Measurements from ENCODE around the gene SNTG2. TPM values are rescaled to one million over a fixed set of nuclear protein-coding genes. Genes with fewer than 3 reads are reported as not detected.
"Not testable (repeated sequence)": the region's sequence is repeated elsewhere in the genome, so short reads cannot be mapped to it uniquely, and the experiment has no call there.

The SNTG2 gene
- total RNA-seq, 4 donors from 2014 or later: 0.99 to 3.9 (median 2.3) TPM

- Histone ChIP-seq H3K27me3 (no peaks in the 10 kb centered on the region), H3K36me3 (no peaks in the 10 kb centered on the region), H3K9me3 (no peaks in the 10 kb centered on the region), H3K4me3 (no peak overlapping the region), H3K4me1 (peaks cover 3% of the 10 kb centered on the region), H3K27ac (no peak overlapping the region)
- 79% methylated on average over 8 of the region's 8 CpGs for WGBS
- no peak for TF ChIP-seq POLR2AphosphoS5 (IDR thresholded peaks at IDR 0.05)
- TF ChIP-seq EP300 (IDR thresholded peaks at IDR 0.05): no peak
- no peak for TF ChIP-seq CTCF (IDR thresholded peaks at IDR 0.05)
- no peak for TF ChIP-seq POLR2A (IDR thresholded peaks at IDR 0.05)
- no peak for DNase-seq (ENCODE audit: low spot score in 2 of 2)
These were observed 146.5 kb downstream of the SNTG2 start for GRCh38 chr2:1097101-1097500.

DNA sequence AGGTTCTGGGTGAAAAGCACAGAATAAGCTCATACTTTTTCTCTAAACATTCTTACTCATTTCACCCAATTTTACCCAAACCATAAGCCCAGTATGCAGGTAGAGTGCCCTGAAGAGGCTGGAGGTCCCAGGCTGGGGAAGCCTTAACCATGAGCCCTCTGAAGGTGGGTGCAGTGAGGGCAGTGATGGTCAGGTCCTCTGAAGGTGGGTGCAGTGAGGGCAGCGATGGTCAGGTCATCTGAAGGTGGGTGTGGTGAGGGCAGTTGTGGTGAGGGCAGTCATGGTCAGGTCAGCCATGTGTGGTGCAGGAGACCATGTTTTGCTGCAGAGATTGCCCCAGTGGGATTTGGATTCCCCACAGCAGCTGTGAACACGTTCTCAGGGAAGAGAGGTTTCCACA, 148.8 kb downstream of the SNTG2 start:
- 62% methylated on average over 2 of the region's 2 CpGs for WGBS
- no peak overlapping the region for H3K4me3 ChIP-seq
- no peaks in the 10 kb centered on the region for H3K4me1 ChIP-seq
- H3K9me3 ChIP-seq: no peaks in the 10 kb centered on the region
- H3K27me3 ChIP-seq: no peaks in the 10 kb centered on the region
- H3K36me3 ChIP-seq: no peaks in the 10 kb centered on the region
- DNase-seq (ENCODE audit: low spot score in 2 of 2): no peak
- no peak for TF ChIP-seq POLR2A (IDR thresholded peaks at IDR 0.05)
- no peak for TF ChIP-seq CTCF (IDR thresholded peaks at IDR 0.05)
- TF ChIP-seq POLR2AphosphoS5 (IDR thresholded peaks at IDR 0.05): no peak
- no peak for TF ChIP-seq EP300 (IDR thresholded peaks at IDR 0.05)
- H3K27ac ChIP-seq: no peak overlapping the region

- H3K4me3 ChIP-seq: no peak overlapping the region
- DNase-seq (ENCODE audit: low spot score in 2 of 2): no peak
- H3K27me3 ChIP-seq: no peaks in the 10 kb centered on the region
- no peaks in the 10 kb centered on the region for H3K36me3 ChIP-seq
- no peaks in the 10 kb centered on the region for H3K9me3 ChIP-seq
- WGBS: 86% methylated on average over 10 of the region's 10 CpGs
- TF ChIP-seq POLR2AphosphoS5 (IDR thresholded peaks at IDR 0.05): no peak
- H3K27ac ChIP-seq: no peak overlapping the region
- no peaks in the 10 kb centered on the region for H3K4me1 ChIP-seq
These were observed 150.5 kb downstream of the SNTG2 start for GRCh38 chr2:1101011-1101782.

DNA sequence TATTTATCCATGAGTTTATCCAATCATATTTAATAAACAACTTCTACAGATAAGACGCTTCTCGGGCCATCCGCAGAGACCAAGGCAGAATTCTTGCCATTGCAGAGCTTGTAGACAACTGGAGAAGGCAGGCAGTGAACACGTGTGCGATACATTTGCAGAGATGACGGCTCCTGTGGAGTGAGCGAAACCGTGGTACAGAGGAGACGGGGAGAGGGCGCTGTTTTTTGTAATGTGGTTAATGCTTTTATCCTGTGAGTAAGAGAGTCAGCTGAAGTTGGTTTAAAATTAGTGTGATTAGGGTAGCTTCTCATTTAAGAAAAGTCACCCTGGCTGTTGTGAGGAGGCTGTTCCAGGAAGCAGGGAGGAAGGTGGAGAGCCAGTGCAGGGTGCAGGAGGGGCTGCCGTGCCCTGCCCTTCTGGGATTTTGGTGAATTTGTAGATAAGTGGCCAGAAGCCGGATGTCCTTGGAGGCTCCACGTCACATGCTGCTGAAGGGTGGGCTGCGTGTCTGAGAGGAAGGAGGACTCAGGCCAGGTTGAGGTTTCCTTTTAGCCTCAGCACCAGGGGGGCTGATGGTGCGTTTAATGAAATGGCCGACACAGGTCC, 151.4 kb downstream of the SNTG2 start:
- no peak for TF ChIP-seq POLR2A (IDR thresholded peaks at IDR 0.05)
- no peak for TF ChIP-seq EP300 (IDR thresholded peaks at IDR 0.05)
- TF ChIP-seq CTCF (IDR thresholded peaks at IDR 0.05): no peak
- no peak for DNase-seq (ENCODE audit: low spot score in 2 of 2)
- Histone ChIP-seq H3K4me1 (no peaks in the 10 kb centered on the region), H3K4me3 (no peak overlapping the region), H3K36me3 (no peaks in the 10 kb centered on the region), H3K27me3 (no peaks in the 10 kb centered on the region), H3K9me3 (no peaks in the 10 kb centered on the region), H3K27ac (no peak overlapping the region)
- WGBS: 83% methylated on average over 16 of the region's 16 CpGs

DNA sequence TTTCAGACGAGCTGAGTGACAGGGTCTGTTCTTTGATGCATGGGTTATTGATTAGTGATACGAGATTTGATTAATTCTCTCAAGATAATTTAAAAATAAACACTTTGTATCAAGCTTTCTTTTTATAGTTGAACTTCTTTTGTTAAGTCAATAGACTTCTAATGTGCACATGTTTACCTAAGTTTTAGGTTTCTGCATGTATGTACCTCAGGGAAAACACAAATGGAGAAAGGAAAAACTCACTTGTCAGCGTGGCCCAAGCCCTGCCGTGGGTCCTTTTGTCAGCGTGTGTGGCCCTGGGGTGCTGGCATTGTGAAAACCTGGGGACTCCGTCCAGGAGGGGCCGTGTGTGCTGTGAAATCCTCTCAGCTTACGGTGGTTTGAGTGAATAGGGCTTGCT, 153.7 kb downstream of the SNTG2 start:
- no peaks in the 10 kb centered on the region for H3K4me1 ChIP-seq
- H3K27ac ChIP-seq: no peak overlapping the region
- no peaks in the 10 kb centered on the region for H3K36me3 ChIP-seq
- H3K9me3 ChIP-seq: no peaks in the 10 kb centered on the region
- no peak overlapping the region for H3K4me3 ChIP-seq
- no peaks in the 10 kb centered on the region for H3K27me3 ChIP-seq
- TF ChIP-seq EP300 (IDR thresholded peaks at IDR 0.05): no peak
- TF ChIP-seq POLR2AphosphoS5 (IDR thresholded peaks at IDR 0.05): no peak
- TF ChIP-seq POLR2A (IDR thresholded peaks at IDR 0.05): no peak
- no peak for TF ChIP-seq CTCF (IDR thresholded peaks at IDR 0.05)
- DNase-seq (ENCODE audit: low spot score in 2 of 2): no peak
- 71% methylated on average over 8 of the region's 8 CpGs for WGBS

GRCh38 chr2:1106344-1106743, 155.7 kb downstream of the SNTG2 start:
- DNase-seq (ENCODE audit: low spot score in 2 of 2); H3K4me3 ChIP-seq; H3K27ac ChIP-seq; H3K27me3 ChIP-seq; H3K4me1 ChIP-seq; H3K36me3 ChIP-seq; H3K9me3 ChIP-seq: not testable (repeated sequence)
- 86% methylated on average over 14 of the region's 14 CpGs for WGBS
